ENCODE results near the gene LRRC18. TPM values are rescaled to one million over a fixed set of nuclear protein-coding genes. Genes with fewer than 3 reads are reported as not detected.

Gene LRRC18
- total and polyA plus RNA-seq, 3 experiments from 2014 or later, result not detected

DNA sequence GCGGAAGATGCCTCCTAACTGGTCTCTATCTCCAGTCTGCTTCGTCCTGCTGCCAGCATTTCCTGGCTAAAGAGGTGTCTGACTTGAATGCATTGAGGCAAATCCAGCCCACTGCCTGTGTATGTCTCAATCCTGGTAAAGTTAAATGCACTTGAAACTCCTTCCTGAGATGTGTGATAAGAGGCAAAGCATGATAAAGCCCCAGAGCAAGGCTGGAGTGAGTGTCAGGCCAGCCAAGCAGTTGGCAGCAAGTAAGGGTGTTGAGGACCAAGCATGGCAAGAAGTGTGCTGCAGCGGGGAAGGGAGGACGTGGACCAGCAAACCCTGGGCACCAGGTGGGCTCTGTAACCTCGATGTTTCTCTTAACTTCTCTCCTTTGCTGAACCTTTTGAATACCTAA lies 29.1 kb downstream of the LRRC18 start:
- H3K4me1 ChIP-seq (ENCODE audit: insufficient read depth, low read length), result no peaks in the 10 kb centered on the region
- H3K27ac ChIP-seq (ENCODE audit: low read depth, low read length), result no peak overlapping the region
- Mint-ChIP-seq H3K27ac (no peak overlapping the region), H3K4me3 (no peak overlapping the region), H3K27me3 (peaks cover 8 to 19% of the 10 kb centered on the region in 2 donors), H3K36me3 (no peaks in the 10 kb centered on the region), H3K9me3 (no peaks in the 10 kb centered on the region), H3K4me1 (no peaks in the 10 kb centered on the region)
- no peak overlapping the region for H3K4me3 ChIP-seq (ENCODE audit: low read length)
- H3K36me3 ChIP-seq (ENCODE audit: insufficient read depth, low read length), result no peaks in the 10 kb centered on the region
- H3K9me3 ChIP-seq (ENCODE audit: low read length), result no peaks in the 10 kb centered on the region
- no peaks in the 10 kb centered on the region for H3K27me3 ChIP-seq (ENCODE audit: insufficient read depth, low read length, poor library complexity, severe bottlenecking)
- no peak for DNase-seq
- POLR2A ChIA-PET, result no interaction called here
- CTCF ChIA-PET, result interaction anchor here (0.7 kb wide), 1 partner anchor 13 kb away, joined by 3 read pairs; no protein-coding TSS in a partner anchor

DNA sequence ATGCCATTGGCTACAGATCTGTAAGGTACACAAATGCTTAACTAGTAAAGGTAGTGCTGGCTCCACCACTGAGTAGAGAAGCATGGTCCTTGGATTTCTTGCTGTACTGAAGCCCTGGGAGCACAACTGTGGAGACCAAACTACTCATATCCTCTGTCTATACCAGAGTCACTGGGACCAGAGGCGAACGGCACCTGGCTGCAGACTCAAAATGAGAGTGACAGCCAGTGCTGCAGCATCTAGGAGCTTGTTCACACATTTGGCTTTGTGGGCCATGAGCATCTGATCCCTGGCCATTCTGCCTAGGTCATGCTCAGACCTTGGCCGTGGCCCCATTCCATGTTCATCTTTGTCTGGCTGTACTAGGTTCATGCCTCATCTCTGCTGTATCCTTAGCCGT lies 31.9 kb downstream of the LRRC18 start:
- no peak overlapping the region for H3K27ac ChIP-seq (ENCODE audit: low read depth, low read length)
- H3K27me3 ChIP-seq (ENCODE audit: insufficient read depth, low read length, poor library complexity, severe bottlenecking), result no peaks in the 10 kb centered on the region
- H3K36me3 ChIP-seq (ENCODE audit: insufficient read depth, low read length), result no peaks in the 10 kb centered on the region
- H3K27me3 Mint-ChIP-seq, result peaks cover 1 to 7% of the 10 kb centered on the region in 2 donors
- H3K9me3 ChIP-seq (ENCODE audit: low read length), result no peaks in the 10 kb centered on the region
- no peak for DNase-seq
- H3K27ac Mint-ChIP-seq, result no peak overlapping the region
- H3K4me1 Mint-ChIP-seq, result no peaks in the 10 kb centered on the region
- no peaks in the 10 kb centered on the region for H3K36me3 Mint-ChIP-seq
- no peak overlapping the region for H3K4me3 ChIP-seq (ENCODE audit: low read length)
- POLR2A ChIA-PET, result no interaction called here
- CTCF ChIA-PET, result no interaction called here
- H3K9me3 Mint-ChIP-seq, result no peaks in the 10 kb centered on the region
- H3K4me1 ChIP-seq (ENCODE audit: insufficient read depth, low read length), result no peaks in the 10 kb centered on the region
- no peak overlapping the region for H3K4me3 Mint-ChIP-seq

GRCh38 chr10:48906841-48907240 lies 32.8 kb downstream of the LRRC18 start:
- CTCF ChIA-PET, result no interaction called here
- Mint-ChIP-seq H3K27me3 (peaks cover 0 to 8% of the 10 kb centered on the region in 2 donors), H3K4me3 (no peak overlapping the region), H3K27ac (no peak overlapping the region), H3K36me3 (no peaks in the 10 kb centered on the region), H3K9me3 (peaks cover 0 to 4% (median 0%) of the 10 kb centered on the region in 5 donors), H3K4me1 (no peaks in the 10 kb centered on the region)
- no peak for DNase-seq
- POLR2A ChIA-PET, result no interaction called here
- H3K27me3 ChIP-seq (ENCODE audit: insufficient read depth, low read length, poor library complexity, severe bottlenecking), result no peaks in the 10 kb centered on the region
- H3K9me3 ChIP-seq (ENCODE audit: low read length), result no peaks in the 10 kb centered on the region
- H3K36me3 ChIP-seq (ENCODE audit: insufficient read depth, low read length), result no peaks in the 10 kb centered on the region
- H3K27ac ChIP-seq (ENCODE audit: low read depth, low read length), result no peak overlapping the region
- H3K4me3 ChIP-seq (ENCODE audit: low read length), result no peak overlapping the region
- H3K4me1 ChIP-seq (ENCODE audit: insufficient read depth, low read length), result no peaks in the 10 kb centered on the region

GRCh38 chr10:48905311-48905710 lies 34.3 kb downstream of the LRRC18 start:
- no peak overlapping the region for H3K27ac ChIP-seq (ENCODE audit: low read depth, low read length)
- H3K4me3 ChIP-seq (ENCODE audit: low read length), result no peak overlapping the region
- no peaks in the 10 kb centered on the region for H3K4me1 ChIP-seq (ENCODE audit: insufficient read depth, low read length)
- H3K27me3 Mint-ChIP-seq, result peaks cover 0 to 6% of the 10 kb centered on the region in 2 donors
- ChIA-PET POLR2A (no interaction called here), CTCF (no interaction called here)
- H3K27ac Mint-ChIP-seq, result no peak overlapping the region
- no peak overlapping the region for H3K4me3 Mint-ChIP-seq
- H3K9me3 ChIP-seq (ENCODE audit: low read length), result no peaks in the 10 kb centered on the region
- H3K36me3 ChIP-seq (ENCODE audit: insufficient read depth, low read length), result no peaks in the 10 kb centered on the region
- no peaks in the 10 kb centered on the region for H3K4me1 Mint-ChIP-seq
- no peak for DNase-seq
- H3K9me3 Mint-ChIP-seq, result peaks cover 0 to 4% (median 0%) of the 10 kb centered on the region in 5 donors
- H3K36me3 Mint-ChIP-seq, result no peaks in the 10 kb centered on the region
- H3K27me3 ChIP-seq (ENCODE audit: insufficient read depth, low read length, poor library complexity, severe bottlenecking), result no peaks in the 10 kb centered on the region

GRCh38 chr10:48904861-48905260 lies 34.8 kb downstream of the LRRC18 start:
- no peak overlapping the region for H3K27ac ChIP-seq (ENCODE audit: low read depth, low read length)
- H3K9me3 ChIP-seq (ENCODE audit: low read length), result no peaks in the 10 kb centered on the region
- Mint-ChIP-seq H3K27me3 (peaks cover 0 to 6% of the 10 kb centered on the region in 2 donors), H3K27ac (peak overlapping the region in 1 of 8 donors; percentile 38), H3K9me3 (peaks cover 0 to 4% (median 0%) of the 10 kb centered on the region in 5 donors), H3K4me3 (no peak overlapping the region), H3K36me3 (no peaks in the 10 kb centered on the region), H3K4me1 (no peaks in the 10 kb centered on the region)
- H3K4me3 ChIP-seq (ENCODE audit: low read length), result no peak overlapping the region
- ChIA-PET CTCF (no interaction called here), POLR2A (no interaction called here)
- no peaks in the 10 kb centered on the region for H3K4me1 ChIP-seq (ENCODE audit: insufficient read depth, low read length)
- no peak for DNase-seq
- H3K27me3 ChIP-seq (ENCODE audit: insufficient read depth, low read length, poor library complexity, severe bottlenecking), result no peaks in the 10 kb centered on the region
- H3K36me3 ChIP-seq (ENCODE audit: insufficient read depth, low read length), result no peaks in the 10 kb centered on the region

GRCh38 chr10:48903151-48903550 lies 36.5 kb downstream of the LRRC18 start:
- H3K9me3 Mint-ChIP-seq, result peaks cover 0 to 4% (median 0%) of the 10 kb centered on the region in 5 donors
- no peak overlapping the region for H3K27ac Mint-ChIP-seq
- H3K27ac ChIP-seq (ENCODE audit: low read depth, low read length), result no peak overlapping the region
- no peaks in the 10 kb centered on the region for H3K36me3 Mint-ChIP-seq
- H3K27me3 ChIP-seq (ENCODE audit: insufficient read depth, low read length, poor library complexity, severe bottlenecking), result no peaks in the 10 kb centered on the region
- no peak overlapping the region for H3K4me3 Mint-ChIP-seq
- no peak overlapping the region for H3K4me3 ChIP-seq (ENCODE audit: low read length)
- ChIA-PET POLR2A (no interaction called here), CTCF (no interaction called here)
- no peaks in the 10 kb centered on the region for H3K9me3 ChIP-seq (ENCODE audit: low read length)
- no peak for DNase-seq
- peaks cover 0 to 7% of the 10 kb centered on the region in 2 donors for H3K27me3 Mint-ChIP-seq
- no peaks in the 10 kb centered on the region for H3K36me3 ChIP-seq (ENCODE audit: insufficient read depth, low read length)
- H3K4me1 ChIP-seq (ENCODE audit: insufficient read depth, low read length), result no peaks in the 10 kb centered on the region
- no peaks in the 10 kb centered on the region for H3K4me1 Mint-ChIP-seq

GRCh38 chr10:48902096-48902495 lies 37.5 kb downstream of the LRRC18 start:
- Mint-ChIP-seq H3K9me3 (peaks cover 0 to 4% (median 0%) of the 10 kb centered on the region in 5 donors), H3K4me1 (no peaks in the 10 kb centered on the region), H3K27me3 (peaks cover 0 to 7% of the 10 kb centered on the region in 2 donors), H3K36me3 (no peaks in the 10 kb centered on the region), H3K27ac (peak overlapping the region in 1 of 8 donors; percentile 19), H3K4me3 (no peak overlapping the region)
- CTCF ChIA-PET, result no interaction called here
- Histone ChIP-seq H3K27ac (ENCODE audit: low read depth, low read length) (no peak overlapping the region), H3K9me3 (ENCODE audit: low read length) (no peaks in the 10 kb centered on the region), H3K4me1 (ENCODE audit: insufficient read depth, low read length) (no peaks in the 10 kb centered on the region), H3K4me3 (ENCODE audit: low read length) (no peak overlapping the region), H3K27me3 (ENCODE audit: insufficient read depth, low read length, poor library complexity, severe bottlenecking) (no peaks in the 10 kb centered on the region), H3K36me3 (ENCODE audit: insufficient read depth, low read length) (no peaks in the 10 kb centered on the region)
- no peak for DNase-seq
- POLR2A ChIA-PET, result no interaction called here

DNA sequence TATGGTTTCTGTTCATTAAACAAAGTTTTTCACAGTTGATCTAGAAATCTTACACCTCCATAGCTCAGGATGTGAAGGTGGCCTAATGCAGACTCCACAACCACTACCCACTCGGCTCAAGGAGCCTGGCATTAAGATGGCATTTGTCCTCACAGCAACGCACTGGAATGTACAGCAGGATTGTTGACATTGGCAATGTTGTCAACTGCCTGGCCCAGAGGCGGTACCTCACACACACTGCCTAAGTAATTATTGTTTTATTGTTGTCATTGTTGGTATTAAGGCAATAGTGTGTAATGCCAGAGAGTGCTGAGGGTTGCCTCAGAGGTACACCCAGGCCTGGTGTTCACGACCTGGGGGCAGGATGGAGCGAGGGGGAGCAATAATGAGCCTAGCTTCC lies 38.3 kb downstream of the LRRC18 start:
- no peaks in the 10 kb centered on the region for H3K27me3 ChIP-seq (ENCODE audit: insufficient read depth, low read length, poor library complexity, severe bottlenecking)
- peaks cover 0 to 4% (median 0%) of the 10 kb centered on the region in 5 donors for H3K9me3 Mint-ChIP-seq
- no peaks in the 10 kb centered on the region for H3K9me3 ChIP-seq (ENCODE audit: low read length)
- H3K27ac ChIP-seq (ENCODE audit: low read depth, low read length), result no peak overlapping the region
- H3K27ac Mint-ChIP-seq, result no peak overlapping the region
- no peak overlapping the region for H3K4me3 Mint-ChIP-seq
- CTCF ChIA-PET, result no interaction called here
- H3K27me3 Mint-ChIP-seq, result peaks cover 3 to 9% of the 10 kb centered on the region in 2 donors
- no peaks in the 10 kb centered on the region for H3K36me3 ChIP-seq (ENCODE audit: insufficient read depth, low read length)
- no peaks in the 10 kb centered on the region for H3K4me1 ChIP-seq (ENCODE audit: insufficient read depth, low read length)
- DNase-seq, result no peak
- POLR2A ChIA-PET, result no interaction called here
- no peaks in the 10 kb centered on the region for H3K36me3 Mint-ChIP-seq
- no peaks in the 10 kb centered on the region for H3K4me1 Mint-ChIP-seq
- no peak overlapping the region for H3K4me3 ChIP-seq (ENCODE audit: low read length)

GRCh38 chr10:48900371-48900801 lies 39.3 kb downstream of the LRRC18 start:
- ChIA-PET POLR2A (no interaction called here), CTCF (no interaction called here)
- no peak overlapping the region for H3K4me3 Mint-ChIP-seq

More at GRCh38 chr10:48900371-48900801, 39.3 kb downstream of the LRRC18 start:
- H3K27ac ChIP-seq (ENCODE audit: low read depth, low read length), result no peak overlapping the region
- peaks cover 6 to 9% of the 10 kb centered on the region in 2 donors for H3K27me3 Mint-ChIP-seq
- no peaks in the 10 kb centered on the region for H3K36me3 ChIP-seq (ENCODE audit: insufficient read depth, low read length)
- no peaks in the 10 kb centered on the region for H3K27me3 ChIP-seq (ENCODE audit: insufficient read depth, low read length, poor library complexity, severe bottlenecking)
- H3K4me1 ChIP-seq (ENCODE audit: insufficient read depth, low read length), result no peaks in the 10 kb centered on the region
- H3K4me3 ChIP-seq (ENCODE audit: low read length), result no peak overlapping the region
- H3K27ac Mint-ChIP-seq, result no peak overlapping the region
- no peaks in the 10 kb centered on the region for H3K9me3 ChIP-seq (ENCODE audit: low read length)
- no peaks in the 10 kb centered on the region for H3K36me3 Mint-ChIP-seq
- H3K4me1 Mint-ChIP-seq, result no peaks in the 10 kb centered on the region
- peaks cover 0 to 4% (median 0%) of the 10 kb centered on the region in 5 donors for H3K9me3 Mint-ChIP-seq
- no peak for DNase-seq

Data from CD8-positive, alpha-beta memory T cell (primary cell).